Tibial nerve (tissue), 4 donors: ENCODE measurements around the gene AAK1. TPM values are rescaled to one million over a fixed set of nuclear protein-coding genes. Genes with fewer than 3 reads are reported as not detected.
"Not testable (repeated sequence)": the region's sequence is repeated elsewhere in the genome, so short reads cannot be mapped to it uniquely, and the experiment has no call there.

ENCODE experiments used
- DNase-seq, 2 donors: peaks; one replicate each; pipeline ENCODE4 v3.0.0-alpha.2; 2019; ENCODE audit warnings: low spot score in 2 of 2
- H3K27ac ChIP-seq, 4 donors: fragments of 200-600 bp; sonication (generic) in 3 of 4; one replicate each; pipeline ENCODE4 v1.5.1; 2017 to 2019; ENCODE audit warnings: mild to moderate bottlenecking in 1 of 4
- H3K27me3 ChIP-seq, 2 donors: fragments of 200-600 bp; sonication (generic) in 1 of 2; one replicate each; pipeline versions ENCODE4 v1.5.1 to v1.6.0; 2017 to 2019
- H3K36me3 ChIP-seq, 3 donors: fragments of 200-600 bp; sonication (generic); one replicate each; pipeline ENCODE4 v1.5.1; 2018 to 2019
- H3K4me1 ChIP-seq, 4 donors: fragments of 200-600 bp; sonication (generic) in 3 of 4; one replicate each; pipeline ENCODE4 v1.5.1; 2017 to 2019
- H3K4me3 ChIP-seq, 4 donors: fragments of 200-600 bp; sonication (generic) in 3 of 4; one replicate each; pipeline ENCODE4 v1.5.1; 2017 to 2019; ENCODE audit warnings: mild to moderate bottlenecking in 1 of 4, moderate library complexity in 1 of 4
- H3K9me3 ChIP-seq, 4 donors: fragments of 200-600 bp; sonication (generic) in 3 of 4; one replicate each; pipeline ENCODE4 v1.5.1; 2017 to 2019
- EP300 ChIP-seq, 2 donors: sonication (generic); formaldehyde crosslinking; IDR thresholded peaks; one replicate each; pipeline ENCODE4 v1.6.1; 2017; ENCODE audit warnings: antibody characterized with exemption in 2 of 2, mild to moderate bottlenecking in 1 of 2
- POLR2A ChIP-seq, 2 donors: fragments of 450-650 bp; IDR thresholded peaks; one replicate each; pipeline ENCODE4 v1.6.1; 2017; ENCODE audit warnings: antibody characterized with exemption in 2 of 2, mild to moderate bottlenecking in 2 of 2, moderate library complexity in 2 of 2
- WGBS, 2 donors: methylation state at CpG; one replicate each; pipeline ENCODE4 v1.1.5; 2018; 5-methylcytosine and 5-hydroxymethylcytosine counted together
- total RNA-seq, 4 donors: library from RNA; depleted of rRNA; stranded (reverse); fragments of >200 nt; gene quantifications; one replicate each; pipeline ENCODE4 v1.1.0, GENCODE V29; 2016
- TF ChIP-seq, protein P1 (sequence below), 5 experiments: fragments of 200-600 bp in 3 of 5; fragments of 450-650 bp in 2 of 5; sonication (generic) in 3 of 5; IDR thresholded peaks; one replicate each; pipeline ENCODE4 v1.5.1; 2016 to 2019; ENCODE audit warnings: antibody characterized with exemption in 5 of 5, mild to moderate bottlenecking in 3 of 5, moderate library complexity in 2 of 5

AAK1 gene
- total RNA-seq, 4 donors from 2014 or later = 29.2 to 70.5 (median 44.5) TPM

DNA sequence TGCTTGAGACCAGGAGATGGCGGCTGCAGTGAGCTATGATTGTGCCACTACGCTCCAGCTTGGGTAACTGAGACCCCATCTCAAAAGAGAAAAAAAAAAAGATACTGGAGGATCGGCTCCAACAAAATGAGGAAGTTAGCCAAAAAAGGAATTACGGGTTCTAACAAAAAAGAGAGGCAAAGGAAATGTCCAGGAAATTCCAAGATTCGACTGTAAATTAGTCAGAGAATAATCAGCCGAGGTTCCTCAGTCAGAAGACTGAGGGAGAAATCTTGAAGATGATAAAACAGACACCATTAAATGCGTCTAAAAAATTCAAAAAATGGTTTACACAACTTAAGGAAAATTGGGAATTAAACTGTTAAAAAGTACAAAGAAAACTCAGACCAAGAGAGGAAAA is 89.5 kb downstream of the AAK1 start:
- Histone ChIP-seq H3K4me3 (no peak overlapping the region), H3K27ac (peak overlapping the region in 3 of 4 donors; percentile 13 to 62 (median 43)), H3K4me1 (peaks cover 0 to 14% (median 0%) of the 10 kb centered on the region in 4 donors), H3K27me3 (no peaks in the 10 kb centered on the region), H3K36me3 (peaks cover 0 to 9% (median 0%) of the 10 kb centered on the region in 3 donors), H3K9me3 (no peaks in the 10 kb centered on the region)
- no peak for DNase-seq
- TF ChIP-seq EP300 (IDR thresholded peaks at IDR 0.05) = no peak
- TF ChIP-seq, protein P1, sequence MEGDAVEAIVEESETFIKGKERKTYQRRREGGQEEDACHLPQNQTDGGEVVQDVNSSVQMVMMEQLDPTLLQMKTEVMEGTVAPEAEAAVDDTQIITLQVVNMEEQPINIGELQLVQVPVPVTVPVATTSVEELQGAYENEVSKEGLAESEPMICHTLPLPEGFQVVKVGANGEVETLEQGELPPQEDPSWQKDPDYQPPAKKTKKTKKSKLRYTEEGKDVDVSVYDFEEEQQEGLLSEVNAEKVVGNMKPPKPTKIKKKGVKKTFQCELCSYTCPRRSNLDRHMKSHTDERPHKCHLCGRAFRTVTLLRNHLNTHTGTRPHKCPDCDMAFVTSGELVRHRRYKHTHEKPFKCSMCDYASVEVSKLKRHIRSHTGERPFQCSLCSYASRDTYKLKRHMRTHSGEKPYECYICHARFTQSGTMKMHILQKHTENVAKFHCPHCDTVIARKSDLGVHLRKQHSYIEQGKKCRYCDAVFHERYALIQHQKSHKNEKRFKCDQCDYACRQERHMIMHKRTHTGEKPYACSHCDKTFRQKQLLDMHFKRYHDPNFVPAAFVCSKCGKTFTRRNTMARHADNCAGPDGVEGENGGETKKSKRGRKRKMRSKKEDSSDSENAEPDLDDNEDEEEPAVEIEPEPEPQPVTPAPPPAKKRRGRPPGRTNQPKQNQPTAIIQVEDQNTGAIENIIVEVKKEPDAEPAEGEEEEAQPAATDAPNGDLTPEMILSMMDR (IDR thresholded peaks at IDR 0.05) = no peak
- TF ChIP-seq POLR2A (IDR thresholded peaks at IDR 0.05) = no peak
- 84 to 87% methylated on average over 7 of the region's 7 CpGs for WGBS, 2 donors

DNA sequence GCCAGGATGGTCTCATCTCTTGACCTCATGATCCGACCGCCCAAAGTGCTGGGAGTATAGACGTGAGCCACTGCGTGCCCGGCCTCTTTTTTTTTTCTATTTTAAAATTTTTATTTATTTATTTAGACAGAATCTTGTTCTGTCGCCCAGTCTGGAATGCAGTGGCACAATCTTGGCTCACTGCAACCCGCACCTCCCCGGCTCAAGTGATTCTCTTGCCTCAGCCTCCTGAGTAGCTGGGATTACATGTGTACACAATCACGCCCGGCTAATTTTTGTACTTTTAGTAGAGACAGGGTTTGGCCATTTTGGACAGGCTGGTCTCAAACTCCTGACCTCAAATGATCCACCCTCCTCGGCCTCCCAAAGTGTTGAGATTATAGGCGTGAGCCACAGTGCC is 93.0 kb downstream of the AAK1 start:
- not testable (repeated sequence) for H3K4me3 ChIP-seq, DNase-seq, H3K27me3 ChIP-seq, H3K36me3 ChIP-seq, H3K9me3 ChIP-seq, H3K27ac ChIP-seq
- WGBS, 2 donors = 92 to 96% methylated on average over 12 of the region's 12 CpGs
- peaks cover 0 to 15% (median 0%) of the 10 kb centered on the region in 4 donors for H3K4me1 ChIP-seq

DNA sequence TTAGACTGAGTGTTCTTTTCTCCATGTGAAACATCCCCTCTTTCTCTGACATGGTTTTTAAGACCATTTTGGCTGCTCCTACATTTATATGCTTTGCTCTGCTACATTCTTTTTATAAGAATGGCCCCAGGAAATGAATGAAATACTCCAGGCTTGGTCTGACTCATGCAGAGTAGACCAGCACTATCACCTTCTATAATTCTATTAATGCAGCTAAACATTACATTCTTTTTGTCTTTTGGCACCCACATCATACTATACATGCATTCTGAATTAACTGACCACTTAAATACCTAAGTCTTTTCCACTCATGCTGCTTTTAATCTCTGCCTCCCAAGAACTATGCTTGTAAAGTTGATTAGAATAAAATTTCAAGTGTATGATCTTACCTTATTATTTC is 94.1 kb downstream of the AAK1 start:
- H3K4me3 ChIP-seq = no peak overlapping the region
- H3K27me3 ChIP-seq = no peaks in the 10 kb centered on the region
- peaks cover 0 to 15% (median 0%) of the 10 kb centered on the region in 4 donors for H3K4me1 ChIP-seq
- H3K36me3 ChIP-seq = peaks cover 0 to 3% (median 0%) of the 10 kb centered on the region in 3 donors
- TF ChIP-seq POLR2A (IDR thresholded peaks at IDR 0.05) (no peak), EP300 (IDR thresholded peaks at IDR 0.05) (no peak)
- TF ChIP-seq, protein P1 (IDR thresholded peaks at IDR 0.05) = no peak
- DNase-seq = no peak
- peaks cover 0 to 9% (median 2%) of the 10 kb centered on the region in 4 donors for H3K9me3 ChIP-seq
- H3K27ac ChIP-seq = no peak overlapping the region

DNA sequence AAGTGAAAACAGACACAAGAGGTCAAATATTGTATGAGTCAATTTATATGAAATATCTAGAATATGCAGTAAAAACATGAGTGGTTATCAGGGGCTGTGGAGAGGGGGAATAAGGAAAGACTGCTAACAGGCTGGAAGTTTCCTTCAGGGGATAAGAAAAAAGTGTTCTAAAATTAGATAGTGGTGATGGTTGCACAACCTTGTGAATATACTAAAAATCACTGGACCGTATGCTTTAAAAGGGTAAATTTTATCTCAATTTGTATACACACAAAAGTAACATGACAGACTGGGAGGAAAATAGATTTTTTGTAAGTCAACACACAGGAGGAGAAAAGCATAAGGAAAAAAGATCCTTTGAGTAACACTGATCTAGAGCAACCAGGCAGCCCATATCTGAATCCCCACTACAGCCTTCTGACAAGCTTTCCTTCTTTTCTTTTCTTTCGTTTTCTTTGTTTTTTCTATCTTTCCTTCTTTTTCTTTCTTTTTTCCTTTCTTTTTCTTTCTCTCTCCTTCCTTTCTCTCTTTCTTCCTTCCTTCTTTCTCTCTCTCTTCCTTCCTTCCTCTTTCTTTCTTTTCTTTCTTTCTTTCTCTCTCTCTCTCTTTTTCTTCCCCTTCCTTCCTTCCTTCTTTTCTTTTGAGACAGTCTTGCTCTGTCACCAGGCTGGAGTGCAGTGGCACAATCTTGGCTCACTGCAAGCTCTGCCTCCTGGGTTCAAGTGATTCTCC is 95.4 kb downstream of the AAK1 start:
- peaks cover 0 to 19% (median 0%) of the 10 kb centered on the region in 4 donors for H3K4me1 ChIP-seq
- H3K36me3 ChIP-seq = peaks cover 0 to 4% (median 0%) of the 10 kb centered on the region in 3 donors
- H3K4me3 ChIP-seq = no peak overlapping the region
- peaks cover 0 to 9% (median 2%) of the 10 kb centered on the region in 4 donors for H3K9me3 ChIP-seq
- no peak overlapping the region for H3K27ac ChIP-seq
- WGBS, 2 donors = 71 to 75% methylated on average over 2 of the region's 2 CpGs
- TF ChIP-seq EP300 (IDR thresholded peaks at IDR 0.05) (no peak), POLR2A (IDR thresholded peaks at IDR 0.05) (no peak)
- no peaks in the 10 kb centered on the region for H3K27me3 ChIP-seq
- DNase-seq = no peak

DNA sequence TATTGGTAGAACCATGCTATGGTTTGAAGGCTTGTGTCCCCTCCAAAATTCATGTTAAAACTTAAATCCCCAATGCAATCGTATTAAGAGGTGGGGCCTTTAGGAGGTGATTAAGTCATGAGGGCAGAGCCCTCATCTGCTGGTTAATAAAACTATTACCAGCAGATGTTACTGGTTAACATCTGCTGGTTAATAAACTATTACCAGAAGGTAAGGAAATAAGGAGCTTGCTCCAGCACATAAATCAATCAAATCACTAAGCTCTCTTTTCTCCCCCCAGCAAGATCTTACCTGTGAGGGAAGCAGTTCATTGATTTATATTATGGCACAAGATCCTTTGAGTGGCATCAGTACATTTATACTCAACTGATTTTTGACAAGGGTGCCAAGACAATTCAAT is 96.9 kb downstream of the AAK1 start:
- TF ChIP-seq, protein P1 (IDR thresholded peaks at IDR 0.05) = no peak
- TF ChIP-seq EP300 (IDR thresholded peaks at IDR 0.05) (no peak), POLR2A (IDR thresholded peaks at IDR 0.05) (no peak)
- peaks cover 0 to 19% (median 0%) of the 10 kb centered on the region in 3 donors for H3K36me3 ChIP-seq
- DNase-seq = no peak
- H3K4me3 ChIP-seq = no peak overlapping the region
- WGBS, 2 donors = 91 to 97% methylated on average over 1 of the region's 1 CpG
- H3K9me3 ChIP-seq = peaks cover 0 to 9% (median 2%) of the 10 kb centered on the region in 4 donors
- H3K27me3 ChIP-seq = no peaks in the 10 kb centered on the region
- H3K27ac ChIP-seq = no peak overlapping the region
- H3K4me1 ChIP-seq = peaks cover 0 to 19% (median 0%) of the 10 kb centered on the region in 4 donors

DNA sequence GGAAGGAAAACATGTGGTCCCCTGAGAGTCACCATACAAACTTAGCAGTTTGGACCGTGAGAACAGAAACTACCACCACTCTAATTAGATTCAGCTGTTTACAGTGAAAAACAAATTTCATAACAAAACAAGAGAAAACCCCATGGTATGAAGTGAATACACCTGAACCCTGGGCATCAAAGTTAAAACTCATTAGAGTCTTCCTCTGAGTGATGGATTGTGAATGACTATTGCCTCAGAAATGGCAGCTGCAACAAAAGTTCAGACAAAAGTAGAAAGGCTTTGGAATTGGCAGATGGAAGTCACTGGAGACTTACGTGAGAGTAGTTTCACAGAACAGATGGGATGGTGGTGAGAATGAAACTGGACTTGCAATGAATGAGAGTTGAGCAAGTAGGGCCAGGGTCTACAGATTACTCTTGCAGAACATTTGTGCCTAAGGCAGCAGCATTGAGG is 98.0 kb downstream of the AAK1 start:
- Histone ChIP-seq H3K36me3 (peaks cover 0 to 24% (median 0%) of the 10 kb centered on the region in 3 donors), H3K27me3 (no peaks in the 10 kb centered on the region), H3K27ac (no peak overlapping the region), H3K9me3 (peaks cover 0 to 9% (median 2%) of the 10 kb centered on the region in 4 donors), H3K4me3 (no peak overlapping the region), H3K4me1 (peaks cover 0 to 19% (median 0%) of the 10 kb centered on the region in 4 donors)
- no peak for DNase-seq
- TF ChIP-seq, protein P1 (IDR thresholded peaks at IDR 0.05) = no peak
- TF ChIP-seq POLR2A (IDR thresholded peaks at IDR 0.05) (no peak), EP300 (IDR thresholded peaks at IDR 0.05) (no peak)
- WGBS, 2 donors = 64 to 73% methylated on average over 2 of the region's 2 CpGs
